SJSA1 (cell line): ENCODE data around the gene TLX3. TPM values are rescaled to one million over a fixed set of nuclear protein-coding genes. Genes with fewer than 3 reads are reported as not detected.

Source experiments
- DNase-seq, 2 experiments: peaks; one replicate each; pipeline ENCODE4 v3.0.0-alpha.2; 2015 to 2020; ENCODE audit warnings: low spot score in 2 of 2, low read depth in 1 of 2
- H3K27ac ChIP-seq: fragments of 250-450 bp; sonication (Bioruptor Pico); 2 replicates; pipeline ENCODE4 v1.5.1; 2020; ENCODE audit warnings: mild to moderate bottlenecking, moderate library complexity
- H3K27me3 ChIP-seq: fragments of 250-450 bp; sonication (Bioruptor Pico); replicated peaks from 2 replicates; pipeline ENCODE4 v1.5.1; 2020; ENCODE audit warnings: mild to moderate bottlenecking, moderate library complexity
- H3K36me3 ChIP-seq: fragments of 250-450 bp; sonication (Bioruptor Pico); 2 replicates; pipeline ENCODE4 v1.5.1; 2020; ENCODE audit warnings: mild to moderate bottlenecking
- H3K4me1 ChIP-seq: fragments of 250-450 bp; sonication (Bioruptor Pico); replicated peaks from 2 replicates; pipeline ENCODE4 v1.6.1; 2021; ENCODE audit warnings: mild to moderate bottlenecking
- H3K4me3 ChIP-seq: fragments of 250-450 bp; sonication (Bioruptor Pico); 2 replicates; pipeline ENCODE4 v1.5.1; 2020; ENCODE audit warnings: mild to moderate bottlenecking
- H3K9me3 ChIP-seq: fragments of 250-450 bp; sonication (Bioruptor Pico); replicated peaks from 2 replicates; pipeline ENCODE4 v1.5.1; 2020; ENCODE audit warnings: mild to moderate bottlenecking
- total RNA-seq: library from RNA; depleted of rRNA; stranded (reverse); fragments of >200 nt; shearing (Covaris generic); gene quantifications from 2 replicates; pipeline ENCODE4 v1.2.3, GENCODE V29; 2014; rRNA removed

TLX3 gene
- total RNA-seq, result not detected in 2 replicates

DNA sequence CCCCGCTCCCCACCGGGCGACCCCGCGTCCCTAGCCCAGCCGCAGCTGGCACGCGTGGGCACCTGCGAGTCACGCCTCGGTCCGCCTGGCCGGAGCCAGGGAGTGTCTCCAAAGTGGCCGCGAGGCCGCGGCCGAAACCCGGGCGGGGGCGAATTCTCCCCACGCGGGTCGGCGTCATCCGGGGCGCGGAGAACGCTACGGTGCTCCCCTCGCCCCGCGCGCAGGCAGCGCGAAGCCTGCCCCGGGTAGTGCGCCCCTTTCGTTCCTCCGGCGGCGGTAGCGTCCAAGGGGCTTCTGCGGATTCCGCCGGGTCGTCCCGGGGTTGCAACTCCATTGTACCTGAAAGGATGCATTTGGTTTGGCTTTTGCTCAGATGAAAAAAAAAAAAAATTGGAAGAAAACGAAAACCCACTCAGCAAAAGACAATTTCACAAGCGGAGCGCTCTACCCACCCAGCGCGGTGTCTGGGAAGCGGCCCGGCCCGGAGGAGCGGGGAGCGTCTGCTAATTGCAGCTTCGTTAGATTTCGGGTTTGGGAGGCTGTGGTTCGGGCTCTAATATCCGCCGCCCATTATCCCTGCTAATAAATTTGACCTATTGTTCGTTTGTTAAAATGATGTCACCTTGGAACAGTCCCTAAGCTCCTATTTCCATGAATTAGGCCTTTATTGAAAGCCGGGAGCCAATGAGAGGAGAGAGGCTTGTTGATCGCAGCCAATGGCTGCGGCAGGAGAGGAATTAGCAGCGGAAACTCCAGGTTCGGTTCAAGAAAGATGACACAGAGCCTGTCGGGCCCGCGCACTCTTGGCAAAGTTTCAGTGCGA, at the start of gene TLX3:
TSS of gene TLX3 (plus strand) at position 796 of the 823 bp plus-strand sequence. CDS start 118 bp downstream, outside the sequence.
- peaks cover 34% of the 10 kb centered on the region for H3K27me3 ChIP-seq
- peaks cover 34% of the 10 kb centered on the region for H3K9me3 ChIP-seq
- peaks cover 8% of the 10 kb centered on the region for H3K4me1 ChIP-seq
- H3K4me3 ChIP-seq, result no peak within 1 kb of the TSS
- DNase-seq, result no peak
- no peaks in the 10 kb centered on the region for H3K36me3 ChIP-seq
- H3K27ac ChIP-seq, result no peak within 1 kb of the TSS

GRCh38 chr5:171261361-171261760, 47.7 kb upstream of the TLX3 start:
- no peaks in the 10 kb centered on the region for H3K4me1 ChIP-seq
- H3K36me3 ChIP-seq, result no peaks in the 10 kb centered on the region
- no peak overlapping the region for H3K27ac ChIP-seq
- no peak for DNase-seq
- H3K27me3 ChIP-seq, result no peaks in the 10 kb centered on the region
- no peaks in the 10 kb centered on the region for H3K9me3 ChIP-seq
- no peak overlapping the region for H3K4me3 ChIP-seq

GRCh38 chr5:171261904-171262303, 47.1 kb upstream of the TLX3 start:
- Histone ChIP-seq H3K9me3 (no peaks in the 10 kb centered on the region), H3K36me3 (no peaks in the 10 kb centered on the region), H3K4me3 (no peak overlapping the region), H3K27ac (no peak overlapping the region), H3K4me1 (no peaks in the 10 kb centered on the region), H3K27me3 (no peaks in the 10 kb centered on the region)
- no peak for DNase-seq

DNA sequence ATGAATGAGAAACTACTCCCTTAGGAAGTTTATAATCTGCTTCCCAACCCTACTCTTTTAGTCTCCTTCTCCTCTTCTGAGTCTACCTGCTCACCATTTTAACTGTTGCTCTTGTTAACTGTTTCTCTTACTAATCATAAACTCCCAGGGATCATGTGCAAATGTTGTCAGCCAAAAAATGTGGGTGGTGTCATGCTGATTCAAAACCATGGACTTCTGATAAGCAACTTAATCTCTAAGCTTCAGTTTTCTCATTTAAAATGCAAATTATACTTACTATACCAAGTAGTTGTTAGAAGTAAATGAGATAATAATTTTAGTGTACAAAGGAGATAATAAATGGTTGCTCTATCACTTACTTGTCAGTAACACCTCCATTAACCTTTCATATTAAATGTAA, 45.9 kb upstream of the TLX3 start:
- no peaks in the 10 kb centered on the region for H3K9me3 ChIP-seq
- no peak overlapping the region for H3K27ac ChIP-seq
- no peaks in the 10 kb centered on the region for H3K4me1 ChIP-seq
- no peaks in the 10 kb centered on the region for H3K27me3 ChIP-seq
- H3K4me3 ChIP-seq, result no peak overlapping the region
- no peaks in the 10 kb centered on the region for H3K36me3 ChIP-seq
- DNase-seq, result no peak

DNA sequence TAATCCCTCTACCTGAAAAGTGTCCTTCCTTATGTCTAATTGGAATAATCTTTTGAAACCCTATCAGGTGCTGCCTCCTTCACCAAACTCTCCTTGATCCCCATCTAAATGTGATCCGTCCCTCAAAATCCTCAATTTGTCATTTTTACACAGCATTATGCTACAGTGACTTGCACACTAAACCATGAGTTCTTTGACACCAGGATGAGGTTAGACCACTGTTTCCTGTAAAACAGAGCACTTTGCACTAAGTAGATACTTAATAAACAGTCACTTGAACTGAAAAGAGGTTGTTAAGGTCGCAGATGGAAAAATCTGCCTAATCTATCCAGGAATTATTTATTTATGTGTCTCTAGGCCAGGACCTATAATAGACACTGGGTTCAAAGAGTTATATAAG, 44.2 kb upstream of the TLX3 start:
- H3K27ac ChIP-seq, result no peak overlapping the region
- H3K36me3 ChIP-seq, result no peaks in the 10 kb centered on the region
- H3K4me3 ChIP-seq, result no peak overlapping the region
- H3K9me3 ChIP-seq, result no peaks in the 10 kb centered on the region
- H3K27me3 ChIP-seq, result no peaks in the 10 kb centered on the region
- no peak for DNase-seq
- H3K4me1 ChIP-seq, result no peaks in the 10 kb centered on the region

- Histone ChIP-seq H3K27ac (no peak overlapping the region), H3K4me1 (no peaks in the 10 kb centered on the region), H3K27me3 (no peaks in the 10 kb centered on the region), H3K9me3 (0 out of 2 replicates have a peak, but pooled peaks cover 2% of the 10 kb centered on the region), H3K4me3 (no peak overlapping the region), H3K36me3 (no peaks in the 10 kb centered on the region)
- no peak for DNase-seq
These were observed 40.1 kb upstream of the TLX3 start for GRCh38 chr5:171268700-171269620.

DNA sequence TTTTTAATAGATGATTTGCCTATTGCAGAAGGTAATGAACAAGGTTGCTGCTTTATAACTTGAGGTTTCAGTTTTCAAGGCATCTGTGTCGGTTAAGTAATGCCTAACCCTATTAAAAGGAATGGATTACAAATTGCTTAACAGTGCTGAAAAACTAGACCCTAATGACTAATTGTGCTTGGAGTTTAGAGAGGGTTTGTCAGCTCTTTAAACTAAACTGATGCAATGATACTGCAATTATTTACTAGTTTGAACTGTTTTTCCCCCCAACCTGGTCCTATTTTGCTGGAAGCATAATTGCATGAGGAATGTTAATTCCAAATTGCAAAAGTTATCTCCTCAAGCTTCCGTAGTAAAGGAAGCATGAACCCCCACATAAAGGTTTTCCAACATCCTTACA, 39.3 kb upstream of the TLX3 start:
- Histone ChIP-seq H3K9me3 (0 out of 2 replicates have a peak, but pooled peaks cover 2% of the 10 kb centered on the region), H3K27me3 (no peaks in the 10 kb centered on the region), H3K36me3 (no peaks in the 10 kb centered on the region), H3K27ac (no peak overlapping the region), H3K4me3 (no peak overlapping the region), H3K4me1 (no peaks in the 10 kb centered on the region)
- no peak for DNase-seq

- Histone ChIP-seq H3K27me3 (no peaks in the 10 kb centered on the region), H3K36me3 (no peaks in the 10 kb centered on the region), H3K27ac (no peak overlapping the region), H3K4me3 (no peak overlapping the region), H3K4me1 (no peaks in the 10 kb centered on the region), H3K9me3 (0 out of 2 replicates have a peak, but pooled peaks cover 2% of the 10 kb centered on the region)
- DNase-seq, result no peak
These were observed 38.9 kb upstream of the TLX3 start for GRCh38 chr5:171270136-171270535.

DNA sequence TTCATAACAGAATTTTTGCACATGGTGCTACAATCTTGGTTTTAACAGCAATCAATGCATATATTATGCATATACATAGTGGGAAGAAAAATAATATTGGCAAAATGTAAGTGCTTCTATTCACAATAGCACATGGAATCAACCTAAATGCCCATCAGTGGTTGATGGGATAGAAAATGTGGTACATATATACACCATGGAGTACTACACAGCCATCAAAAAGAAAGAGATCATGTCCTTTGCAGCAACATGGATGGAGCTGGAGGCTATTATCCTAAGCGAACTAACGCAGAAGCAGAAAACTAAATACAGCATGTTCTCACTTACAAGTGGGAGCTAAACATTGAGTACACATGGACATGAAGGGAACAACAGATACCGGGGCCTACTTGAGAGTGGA, 37.2 kb upstream of the TLX3 start:
- Histone ChIP-seq H3K9me3 (0 out of 2 replicates have a peak, but pooled peaks cover 2% of the 10 kb centered on the region), H3K4me1 (no peaks in the 10 kb centered on the region), H3K4me3 (no peak overlapping the region), H3K27ac (no peak overlapping the region), H3K36me3 (no peaks in the 10 kb centered on the region), H3K27me3 (no peaks in the 10 kb centered on the region)
- DNase-seq, result no peak

DNA sequence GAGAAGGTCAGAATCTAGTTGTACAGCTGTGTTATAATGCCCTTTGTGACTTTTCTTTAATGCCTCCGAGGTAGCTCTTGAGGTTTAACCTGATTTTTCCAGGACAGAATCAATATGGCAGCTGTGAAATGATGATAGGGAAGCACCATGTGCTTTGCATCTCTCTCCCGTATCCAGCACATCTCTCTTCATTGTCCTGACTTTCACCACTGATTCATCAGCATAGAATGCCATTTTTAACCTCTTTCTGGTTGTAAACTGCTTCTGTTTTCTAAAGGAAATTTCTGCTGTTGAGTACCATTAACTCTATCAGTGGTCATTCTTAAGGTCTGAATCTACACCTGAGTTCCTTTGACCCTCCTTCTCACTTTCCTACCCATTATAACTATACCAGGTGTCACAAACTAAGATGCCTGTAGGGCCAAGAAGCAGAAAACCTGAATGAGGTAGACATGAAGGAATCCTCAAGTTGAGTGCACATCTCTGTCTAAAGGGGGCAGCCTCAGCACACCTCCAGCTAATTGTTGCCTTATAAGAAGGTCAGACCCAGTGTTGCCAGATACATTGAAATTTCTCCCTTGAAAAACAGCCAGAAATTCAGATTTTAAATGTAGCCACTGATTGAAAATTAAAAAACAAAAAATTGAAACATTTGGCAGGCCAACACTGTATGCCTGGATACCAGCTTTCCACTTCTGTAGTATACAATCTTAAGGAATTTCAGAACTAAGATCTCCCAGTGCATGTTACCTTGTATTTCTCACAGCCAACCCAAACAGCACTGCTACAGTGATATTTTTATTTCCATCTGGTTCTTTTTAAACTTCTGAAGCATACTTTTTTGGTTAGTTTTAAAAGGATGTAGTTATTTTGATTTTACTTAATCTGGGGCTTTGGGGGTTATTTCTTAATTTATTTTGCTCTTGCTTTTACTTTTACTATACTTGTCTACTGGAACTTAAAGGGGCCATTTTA, 35.8 kb upstream of the TLX3 start:
- no peaks in the 10 kb centered on the region for H3K27me3 ChIP-seq
- H3K4me3 ChIP-seq, result no peak overlapping the region
- DNase-seq, result no peak
- H3K9me3 ChIP-seq, result 0 out of 2 replicates have a peak, but pooled peaks cover 2% of the 10 kb centered on the region
- no peaks in the 10 kb centered on the region for H3K4me1 ChIP-seq
- no peaks in the 10 kb centered on the region for H3K36me3 ChIP-seq
- H3K27ac ChIP-seq, result no peak overlapping the region

DNA sequence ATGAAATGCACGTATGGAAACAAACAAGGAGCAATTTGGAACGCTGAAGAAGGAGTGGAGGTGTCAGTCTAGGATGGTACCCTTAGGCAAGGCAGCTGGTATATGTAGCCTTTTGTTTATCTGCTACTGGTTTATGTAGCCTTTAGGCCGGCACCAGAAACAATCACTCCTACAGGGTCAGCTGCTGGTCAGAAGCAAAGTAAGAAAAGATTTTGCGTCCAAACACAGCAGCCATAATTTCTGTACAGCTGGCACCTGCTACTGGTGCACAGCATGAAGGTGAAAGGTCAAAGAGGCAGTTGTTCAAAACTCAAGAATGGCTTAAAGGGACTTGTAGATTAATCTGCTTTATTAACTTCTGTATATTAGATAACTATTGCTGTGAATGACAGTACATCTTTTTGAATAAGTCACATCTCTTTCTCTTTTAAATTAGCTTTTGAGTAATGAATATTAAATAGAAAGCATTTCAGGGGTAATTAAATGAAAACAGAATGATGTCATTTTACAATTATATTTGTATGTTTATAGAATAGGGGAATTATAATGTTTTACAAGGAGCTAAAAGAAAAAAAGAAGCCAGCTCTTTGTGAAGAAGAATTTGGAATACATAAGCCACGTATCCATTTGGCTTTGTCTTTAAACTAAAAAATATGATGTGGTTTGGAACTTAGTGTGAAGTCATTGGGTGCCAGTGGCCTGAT, 33.1 kb upstream of the TLX3 start:
- Histone ChIP-seq H3K4me1 (no peaks in the 10 kb centered on the region), H3K27ac (no peak overlapping the region), H3K36me3 (no peaks in the 10 kb centered on the region), H3K27me3 (no peaks in the 10 kb centered on the region), H3K4me3 (no peak overlapping the region), H3K9me3 (0 out of 2 replicates have a peak, but pooled peaks cover 2% of the 10 kb centered on the region)
- no peak for DNase-seq

DNA sequence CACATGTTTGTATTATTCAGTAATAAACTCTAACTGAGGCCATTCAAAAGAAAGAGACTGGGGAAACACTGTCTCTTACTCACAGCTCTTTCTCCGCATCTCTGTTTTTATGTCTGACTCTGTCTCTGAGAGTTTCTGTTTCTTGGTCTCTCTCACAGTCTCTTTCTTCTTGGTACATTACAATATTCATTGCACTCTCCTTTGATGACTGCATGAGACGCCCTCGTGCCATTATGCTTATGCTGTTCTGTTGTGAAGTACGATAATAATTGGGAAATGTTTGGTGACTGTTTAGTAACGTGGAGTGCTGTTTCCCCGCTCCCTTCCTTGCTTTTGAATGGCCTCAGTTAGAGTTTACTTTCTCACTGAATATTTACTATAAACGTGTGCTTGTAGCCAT, 25.3 kb upstream of the TLX3 start:
- no peak overlapping the region for H3K4me3 ChIP-seq
- H3K4me1 ChIP-seq, result no peaks in the 10 kb centered on the region
- no peaks in the 10 kb centered on the region for H3K9me3 ChIP-seq
- H3K27ac ChIP-seq, result no peak overlapping the region
- no peak for DNase-seq
- H3K36me3 ChIP-seq, result no peaks in the 10 kb centered on the region
- H3K27me3 ChIP-seq, result no peaks in the 10 kb centered on the region
